Measurements from ENCODE around the gene MASP2.
"Not testable (repeated sequence)": the region's sequence is repeated elsewhere in the genome, so short reads cannot be mapped to it uniquely, and the experiment has no call there.

MASP2 gene

GRCh38 chr1:11058595-11059154 is 11.6 kb upstream of the MASP2 start:
- DNase-seq (ENCODE audit: low read depth in 2 of 2), result no peak

DNA sequence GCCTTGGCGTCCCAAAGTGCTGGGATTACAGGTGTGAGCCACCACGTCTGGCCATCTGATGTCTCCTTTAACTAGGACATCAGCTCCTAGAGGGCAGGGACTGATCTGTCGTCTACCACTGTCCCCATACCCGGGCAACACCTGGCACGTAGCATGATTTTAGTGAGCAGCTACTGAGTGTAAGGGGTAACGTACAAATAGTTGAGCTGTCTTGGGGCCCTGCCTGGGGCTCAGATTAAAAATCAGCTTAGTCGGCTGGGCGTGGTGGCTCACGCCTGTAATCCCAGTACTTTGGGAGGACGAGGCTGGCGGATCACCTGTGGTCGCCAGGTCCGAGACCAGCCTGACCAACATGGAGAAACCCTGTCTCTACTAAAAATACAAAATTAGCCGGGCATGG is 11.0 kb upstream of the MASP2 start:
- no peak for DNase-seq (ENCODE audit: low read depth in 2 of 2)

GRCh38 chr1:11057477-11057876 is 10.4 kb upstream of the MASP2 start:
- DNase-seq (ENCODE audit: low read depth in 2 of 2), result no peak

DNA sequence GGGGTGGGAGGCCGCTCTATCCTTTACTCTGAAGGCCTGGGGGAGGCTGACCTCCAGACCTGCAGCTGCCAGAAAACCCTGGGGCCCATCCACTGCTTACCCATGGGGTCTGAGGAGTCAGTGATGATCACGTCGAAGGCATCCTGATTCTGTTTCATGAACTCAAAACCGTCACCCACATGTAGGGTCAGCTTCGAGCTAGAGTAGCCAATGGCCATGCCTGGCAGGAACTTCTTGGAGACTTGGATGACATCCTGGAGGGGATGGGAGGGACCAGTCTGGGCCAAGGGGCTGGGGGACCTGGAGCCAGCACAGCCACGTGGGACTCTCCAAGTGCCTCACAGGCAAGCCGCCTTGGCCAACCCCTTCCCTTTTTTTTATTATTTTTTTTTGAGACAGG is 9.5 kb upstream of the MASP2 start:
- DNase-seq (ENCODE audit: low read depth in 2 of 2), result no peak

GRCh38 chr1:11055676-11056075 is 8.6 kb upstream of the MASP2 start:
- DNase-seq (ENCODE audit: low read depth in 2 of 2), result no peak

- no peak for DNase-seq (ENCODE audit: low read depth in 2 of 2)
Measured at GRCh38 chr1:11054666-11055065, 7.6 kb upstream of the MASP2 start.

DNA sequence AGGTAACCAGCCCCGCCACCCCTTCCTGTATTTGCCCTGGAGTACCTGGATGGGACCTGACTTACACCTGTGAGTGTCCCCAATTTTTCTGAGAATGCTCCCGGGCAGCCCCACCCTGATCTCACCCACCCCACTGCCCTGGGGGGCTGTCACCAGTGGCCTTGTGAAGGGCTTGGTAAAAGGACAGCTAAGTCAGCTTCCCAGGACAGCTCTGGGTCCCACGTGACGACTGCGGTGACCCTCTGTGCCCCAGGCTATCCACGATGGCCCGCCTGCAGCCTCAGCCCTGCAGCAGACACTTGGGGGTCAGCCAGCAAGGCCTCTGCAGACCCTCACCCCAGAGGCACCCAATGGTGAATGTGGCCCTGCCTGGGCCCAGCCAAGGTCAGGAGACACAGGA is 7.1 kb upstream of the MASP2 start:
- DNase-seq (ENCODE audit: low read depth in 2 of 2), result no peak

- no peak for DNase-seq (ENCODE audit: low read depth in 2 of 2)
Measured at GRCh38 chr1:11053758-11054137, 6.7 kb upstream of the MASP2 start.

GRCh38 chr1:11052839-11053757 is 6.1 kb upstream of the MASP2 start:
- DNase-seq (ENCODE audit: low read depth in 2 of 2), result no peak

DNA sequence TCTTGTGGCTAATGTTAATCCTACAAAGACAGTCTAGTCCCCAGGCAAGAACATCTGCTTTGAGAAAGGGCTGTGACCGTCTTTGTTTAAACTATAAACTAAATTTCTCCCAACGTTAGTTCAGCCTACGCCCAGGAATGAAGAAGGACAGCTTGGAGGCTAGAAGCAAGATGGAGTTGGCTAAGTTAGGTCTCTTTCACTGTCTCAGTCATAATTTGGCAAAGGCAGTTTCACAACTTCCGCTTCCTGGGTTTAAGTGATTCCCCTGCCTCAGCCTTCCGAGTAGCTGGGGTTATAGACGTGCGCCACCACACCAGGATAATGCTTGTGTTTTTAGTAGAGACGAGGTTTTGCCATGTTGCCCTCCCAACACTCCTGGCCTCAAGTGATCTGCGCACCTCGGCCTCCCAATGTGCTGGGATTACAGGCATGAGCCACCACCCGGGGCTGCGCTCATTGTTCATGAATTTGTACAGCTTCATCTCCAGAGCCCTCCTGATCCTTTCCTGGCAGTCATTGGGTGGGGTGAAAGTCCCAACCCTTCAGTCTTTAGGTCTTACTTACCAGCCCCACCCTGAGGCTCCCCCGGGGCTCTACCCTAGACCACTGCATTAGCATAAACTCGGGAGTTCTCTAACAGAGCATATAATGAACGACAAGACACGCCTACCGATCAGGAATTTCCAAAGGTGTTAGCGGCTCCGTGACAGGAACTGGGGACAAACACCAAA is 4.9 kb upstream of the MASP2 start:
- no peak for DNase-seq (ENCODE audit: low read depth in 2 of 2)

DNA sequence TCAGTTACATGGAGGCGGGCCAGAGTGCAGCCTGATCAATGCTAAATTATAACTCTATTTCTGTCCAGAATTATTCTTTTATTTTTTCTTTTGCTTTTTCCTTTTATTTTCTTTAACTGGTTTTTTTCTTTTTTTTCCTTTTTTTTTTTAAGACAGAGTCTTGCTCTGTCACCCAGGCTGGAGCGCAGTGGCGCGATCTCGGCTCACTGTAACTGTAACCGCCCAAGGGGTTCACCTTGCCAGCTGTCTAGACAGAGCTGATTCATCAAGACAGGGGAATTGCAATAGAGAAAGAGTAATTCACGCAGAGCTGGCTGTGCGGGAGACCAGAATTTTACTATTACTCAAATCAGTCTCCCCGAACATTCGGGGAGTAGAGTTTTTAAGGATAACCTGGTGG is 4.1 kb upstream of the MASP2 start:
- not testable (repeated sequence) for DNase-seq (ENCODE audit: low read depth in 2 of 2)

DNA sequence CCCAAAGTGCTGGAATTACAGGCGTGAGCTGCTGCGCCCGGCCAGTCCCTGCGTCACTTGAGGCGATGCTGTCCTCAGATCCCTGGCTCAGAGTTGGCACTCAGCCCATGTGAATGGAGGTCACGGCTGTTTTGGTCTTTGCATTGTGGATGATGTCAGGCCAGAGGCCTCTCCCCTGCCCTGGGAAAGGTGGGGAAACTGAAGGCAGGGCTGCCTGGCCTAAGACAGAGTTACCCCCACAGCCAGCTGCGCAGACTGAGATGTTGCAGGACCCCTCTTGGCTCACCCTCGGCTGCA is 821 bp downstream of the MASP2 start:
- no peak for DNase-seq (ENCODE audit: low read depth in 2 of 2)

DNA sequence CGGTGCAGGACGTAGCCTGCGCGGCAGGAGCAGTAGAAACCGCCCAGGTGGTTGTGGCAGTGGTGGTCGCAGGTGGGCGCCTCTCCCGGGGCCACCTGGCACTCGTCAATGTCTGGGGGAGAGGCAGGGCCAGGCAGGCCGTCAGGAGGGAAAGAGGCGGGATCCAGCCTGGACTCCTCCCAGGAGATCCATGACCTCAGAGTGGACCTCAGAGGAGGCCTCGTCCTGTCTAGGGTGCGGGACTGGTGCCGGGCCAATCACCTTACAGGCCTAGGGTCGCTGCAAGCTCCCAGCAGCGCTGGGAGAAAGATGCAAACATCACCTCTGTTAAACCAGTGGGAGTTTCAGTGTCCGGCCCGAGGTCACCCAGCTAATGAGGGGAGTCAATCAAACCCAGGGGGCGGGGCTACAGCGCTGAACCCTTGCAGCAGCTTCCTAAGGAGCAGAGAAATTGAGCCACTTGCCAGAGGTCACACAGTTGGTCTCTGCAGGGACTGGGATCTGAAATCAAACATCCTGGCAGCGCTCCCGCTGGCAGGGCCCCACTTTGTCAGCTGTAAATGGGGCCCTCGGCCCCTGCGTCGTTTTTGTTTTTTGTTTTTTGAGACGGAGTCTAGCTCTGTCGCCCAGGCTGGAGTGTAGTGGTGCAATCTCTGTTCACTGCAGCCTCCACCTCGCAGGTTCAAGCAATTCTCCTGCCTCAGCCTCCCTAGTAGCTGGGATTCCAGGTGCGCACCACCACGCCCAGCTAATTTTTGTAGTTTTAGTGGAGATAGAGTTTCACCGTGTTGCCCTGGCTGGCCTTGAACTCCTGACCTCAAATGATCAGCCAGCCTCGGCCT is 1.4 kb downstream of the MASP2 start:
- DNase-seq (ENCODE audit: low read depth in 2 of 2), result no peak

- DNase-seq (ENCODE audit: low read depth in 2 of 2), result no peak
Measured at GRCh38 chr1:11044849-11045427, 2.1 kb downstream of the MASP2 start.

- DNase-seq (ENCODE audit: low read depth in 2 of 2), result no peak
Measured at GRCh38 chr1:11044086-11044848, 2.8 kb downstream of the MASP2 start.

GRCh38 chr1:11042995-11043874 is 3.8 kb downstream of the MASP2 start:
- DNase-seq (ENCODE audit: low read depth in 2 of 2), result no peak

DNA sequence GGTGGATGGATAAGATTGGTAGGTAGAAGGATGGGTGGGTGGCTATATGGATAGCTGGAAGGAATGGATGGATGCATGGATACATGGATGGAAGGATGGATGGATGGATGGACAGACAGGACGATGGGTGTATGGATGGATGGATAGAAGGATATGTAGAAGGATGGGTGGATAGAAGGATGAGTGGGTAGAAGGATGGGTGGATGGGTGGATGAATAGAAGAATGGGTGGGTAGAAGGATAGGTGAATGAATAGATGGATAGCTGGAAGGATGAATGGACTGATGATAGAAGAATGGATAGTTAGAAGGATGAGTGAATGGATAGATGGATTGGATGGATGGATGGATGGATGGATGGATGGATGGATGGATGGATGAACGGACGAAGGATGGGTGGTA is 5.0 kb downstream of the MASP2 start:
- no peak for DNase-seq (ENCODE audit: low read depth in 2 of 2)

- no peak for DNase-seq (ENCODE audit: low read depth in 2 of 2)
Measured at GRCh38 chr1:11041048-11041447, 6.0 kb downstream of the MASP2 start.

DNA sequence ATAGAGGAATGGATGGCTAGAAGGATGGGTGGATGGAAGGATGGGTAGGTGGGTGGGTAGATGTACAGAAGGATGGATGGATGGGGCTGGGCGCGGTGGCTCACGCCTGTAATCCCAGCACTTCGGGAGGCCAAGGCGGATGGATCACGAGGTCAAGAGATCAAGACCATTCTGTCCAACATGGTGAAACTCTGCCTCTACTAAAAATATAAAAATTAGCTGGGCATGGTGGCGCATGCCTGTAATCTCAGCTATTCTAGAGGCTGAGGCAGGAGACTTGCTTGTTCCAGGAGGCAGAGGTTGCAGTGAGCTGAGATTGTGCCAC is 7.0 kb downstream of the MASP2 start:
- not testable (repeated sequence) for DNase-seq (ENCODE audit: low read depth in 2 of 2)

Measured in fibroblast of skin of left quadriceps (primary cell).